Measurements from ENCODE around the gene CEMIP2.

DNA sequence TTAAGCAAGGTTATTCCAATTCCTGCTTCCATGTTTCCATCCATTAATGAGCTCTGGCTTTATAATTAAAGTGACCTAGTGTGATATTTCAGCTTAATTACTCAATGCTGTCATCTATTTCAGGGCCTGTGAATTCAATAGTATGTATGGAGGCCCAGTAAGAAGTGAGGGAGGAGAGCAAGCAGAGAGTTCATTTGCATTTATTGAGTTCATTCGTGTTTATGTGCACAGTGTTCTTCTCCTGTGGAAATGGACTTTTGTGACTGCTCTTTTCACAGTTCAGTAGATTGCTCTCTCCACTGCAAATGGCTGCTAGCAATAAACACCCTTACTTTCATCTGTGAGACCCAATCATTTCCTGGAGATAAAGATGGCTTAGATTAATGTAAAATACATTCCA lies 130.9 kb downstream of the CEMIP2 start:
- TF ChIP-seq, protein P1, sequence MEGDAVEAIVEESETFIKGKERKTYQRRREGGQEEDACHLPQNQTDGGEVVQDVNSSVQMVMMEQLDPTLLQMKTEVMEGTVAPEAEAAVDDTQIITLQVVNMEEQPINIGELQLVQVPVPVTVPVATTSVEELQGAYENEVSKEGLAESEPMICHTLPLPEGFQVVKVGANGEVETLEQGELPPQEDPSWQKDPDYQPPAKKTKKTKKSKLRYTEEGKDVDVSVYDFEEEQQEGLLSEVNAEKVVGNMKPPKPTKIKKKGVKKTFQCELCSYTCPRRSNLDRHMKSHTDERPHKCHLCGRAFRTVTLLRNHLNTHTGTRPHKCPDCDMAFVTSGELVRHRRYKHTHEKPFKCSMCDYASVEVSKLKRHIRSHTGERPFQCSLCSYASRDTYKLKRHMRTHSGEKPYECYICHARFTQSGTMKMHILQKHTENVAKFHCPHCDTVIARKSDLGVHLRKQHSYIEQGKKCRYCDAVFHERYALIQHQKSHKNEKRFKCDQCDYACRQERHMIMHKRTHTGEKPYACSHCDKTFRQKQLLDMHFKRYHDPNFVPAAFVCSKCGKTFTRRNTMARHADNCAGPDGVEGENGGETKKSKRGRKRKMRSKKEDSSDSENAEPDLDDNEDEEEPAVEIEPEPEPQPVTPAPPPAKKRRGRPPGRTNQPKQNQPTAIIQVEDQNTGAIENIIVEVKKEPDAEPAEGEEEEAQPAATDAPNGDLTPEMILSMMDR (conservative IDR thresholded peaks at IDR 0.05 in 1 of 2, IDR thresholded peaks at IDR 0.05 in 1 of 2; ENCODE audit: extremely low read depth in 1 of 2, insufficient read depth in 1 of 2, low read depth in 1 of 2, low read length in 2 of 2), result no peak
- TF ChIP-seq EZH2 (IDR thresholded peaks at IDR 0.05; ENCODE audit: borderline replicate concordance, low read length), result no peak

Data from mammary epithelial cell (primary cell).